Stomach (tissue), 4 donors: ENCODE measurements around the gene UHRF1.

ENCODE experiments used
- EP300 ChIP-seq: sonication (generic); formaldehyde crosslinking; IDR thresholded peaks from one replicate; pipeline ENCODE4 v1.6.1; 2017; ENCODE audit warnings: antibody characterized with exemption
- POLR2AphosphoS5 ChIP-seq, 3 donors: sonication (generic); formaldehyde crosslinking; IDR thresholded peaks; one replicate each; pipeline ENCODE4 v1.6.1; 2016; ENCODE audit warnings: antibody characterized with exemption in 3 of 3
- TF ChIP-seq, protein P1 (sequence below), 7 experiments: fragments of 450-650 bp in 4 of 7; fragments of 200-600 bp in 3 of 7; sonication (generic) in 3 of 7; IDR thresholded peaks; one replicate each; pipeline ENCODE4 v1.5.1; 2016 to 2019; ENCODE audit warnings: antibody characterized with exemption in 7 of 7, control low read depth in 2 of 7, mild to moderate bottlenecking in 1 of 7

DNA sequence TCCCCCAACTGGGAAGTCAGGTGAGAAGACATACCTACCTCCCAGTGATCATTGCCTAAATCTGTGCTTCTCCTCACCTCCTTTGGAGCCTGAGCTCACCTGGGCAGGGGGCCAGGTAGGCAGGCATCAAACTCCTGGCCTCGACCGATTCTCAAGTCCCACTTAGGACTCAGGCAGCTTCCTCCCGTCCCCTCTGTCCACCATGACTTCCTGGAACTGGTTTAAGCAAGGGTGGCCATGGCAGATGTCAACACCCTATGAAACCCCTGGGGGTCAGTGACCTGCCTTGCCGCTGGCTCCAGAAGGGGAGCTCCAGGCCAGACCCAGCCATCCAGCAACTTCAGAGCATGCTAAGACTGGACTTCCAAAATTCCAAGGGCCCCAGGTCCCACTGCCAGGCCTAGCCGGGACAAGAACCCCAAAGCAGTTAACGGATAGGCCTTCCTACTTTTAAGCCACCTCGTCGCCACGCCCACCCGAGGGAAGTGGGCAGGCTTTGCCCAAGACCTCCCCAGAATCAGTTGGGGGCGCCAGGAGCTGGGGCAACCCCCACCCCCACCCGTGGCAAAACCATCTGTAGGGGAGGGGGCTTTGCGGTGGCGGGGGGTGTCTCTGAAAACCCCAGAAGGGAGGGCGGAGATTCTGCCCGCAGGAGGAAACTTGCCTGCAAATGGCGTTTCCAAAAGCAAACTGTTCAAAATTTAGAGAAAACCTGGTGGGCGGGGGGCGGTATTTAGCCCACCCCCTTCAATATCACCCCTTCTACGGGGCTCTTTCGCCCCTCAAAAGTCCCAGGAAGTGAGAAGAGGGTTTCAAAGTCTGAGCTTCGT lies 42.5 kb upstream of the UHRF1 start:
- TF ChIP-seq EP300 (no peak), POLR2AphosphoS5 (IDR thresholded peaks at IDR 0.05) (no peak)
- TF ChIP-seq, protein P1, sequence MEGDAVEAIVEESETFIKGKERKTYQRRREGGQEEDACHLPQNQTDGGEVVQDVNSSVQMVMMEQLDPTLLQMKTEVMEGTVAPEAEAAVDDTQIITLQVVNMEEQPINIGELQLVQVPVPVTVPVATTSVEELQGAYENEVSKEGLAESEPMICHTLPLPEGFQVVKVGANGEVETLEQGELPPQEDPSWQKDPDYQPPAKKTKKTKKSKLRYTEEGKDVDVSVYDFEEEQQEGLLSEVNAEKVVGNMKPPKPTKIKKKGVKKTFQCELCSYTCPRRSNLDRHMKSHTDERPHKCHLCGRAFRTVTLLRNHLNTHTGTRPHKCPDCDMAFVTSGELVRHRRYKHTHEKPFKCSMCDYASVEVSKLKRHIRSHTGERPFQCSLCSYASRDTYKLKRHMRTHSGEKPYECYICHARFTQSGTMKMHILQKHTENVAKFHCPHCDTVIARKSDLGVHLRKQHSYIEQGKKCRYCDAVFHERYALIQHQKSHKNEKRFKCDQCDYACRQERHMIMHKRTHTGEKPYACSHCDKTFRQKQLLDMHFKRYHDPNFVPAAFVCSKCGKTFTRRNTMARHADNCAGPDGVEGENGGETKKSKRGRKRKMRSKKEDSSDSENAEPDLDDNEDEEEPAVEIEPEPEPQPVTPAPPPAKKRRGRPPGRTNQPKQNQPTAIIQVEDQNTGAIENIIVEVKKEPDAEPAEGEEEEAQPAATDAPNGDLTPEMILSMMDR (IDR thresholded peaks at IDR 0.05) = no peak
